Stimulated activated effector memory CD8-positive, alpha-beta T cell treated with anti-CD3 and anti-CD28 coated beads, Interleukin-12 subunit alpha, Interleukin-12 subunit beta, amount 100 ng/mL, for 72 hours (primary cell): ENCODE data around the gene AJUBA.

Experiments used
- ATAC-seq: fragments of 150-1000 bp; cut with Tn5 transposase; 2 replicates; pipeline ENCODE4 v1.10.0; 2021
- DNase-seq, 2 donors: peaks; one replicate each; pipeline ENCODE4 v3.0.0; 2021 to 2022; ENCODE audit warnings: low spot score in 2 of 2
- H3K27ac Mint-ChIP-seq: one replicate; pipeline ENCODE4 v1.8.0; 2022; ENCODE audit warnings: mild to moderate bottlenecking, mixed read lengths
- H3K36me3 Mint-ChIP-seq: one replicate; pipeline ENCODE4 v1.8.0; 2022; ENCODE audit warnings: mild to moderate bottlenecking, mixed read lengths
- H3K4me1 Mint-ChIP-seq: one replicate; pipeline ENCODE4 v1.8.0; 2022; ENCODE audit warnings: mixed read lengths
- H3K4me3 Mint-ChIP-seq: one replicate; pipeline ENCODE4 v1.8.0; 2022; ENCODE audit warnings: mild to moderate bottlenecking, mixed read lengths
- H3K9me3 Mint-ChIP-seq: one replicate; pipeline ENCODE4 v1.8.0; 2022; ENCODE audit warnings: mixed read lengths

Gene AJUBA

DNA sequence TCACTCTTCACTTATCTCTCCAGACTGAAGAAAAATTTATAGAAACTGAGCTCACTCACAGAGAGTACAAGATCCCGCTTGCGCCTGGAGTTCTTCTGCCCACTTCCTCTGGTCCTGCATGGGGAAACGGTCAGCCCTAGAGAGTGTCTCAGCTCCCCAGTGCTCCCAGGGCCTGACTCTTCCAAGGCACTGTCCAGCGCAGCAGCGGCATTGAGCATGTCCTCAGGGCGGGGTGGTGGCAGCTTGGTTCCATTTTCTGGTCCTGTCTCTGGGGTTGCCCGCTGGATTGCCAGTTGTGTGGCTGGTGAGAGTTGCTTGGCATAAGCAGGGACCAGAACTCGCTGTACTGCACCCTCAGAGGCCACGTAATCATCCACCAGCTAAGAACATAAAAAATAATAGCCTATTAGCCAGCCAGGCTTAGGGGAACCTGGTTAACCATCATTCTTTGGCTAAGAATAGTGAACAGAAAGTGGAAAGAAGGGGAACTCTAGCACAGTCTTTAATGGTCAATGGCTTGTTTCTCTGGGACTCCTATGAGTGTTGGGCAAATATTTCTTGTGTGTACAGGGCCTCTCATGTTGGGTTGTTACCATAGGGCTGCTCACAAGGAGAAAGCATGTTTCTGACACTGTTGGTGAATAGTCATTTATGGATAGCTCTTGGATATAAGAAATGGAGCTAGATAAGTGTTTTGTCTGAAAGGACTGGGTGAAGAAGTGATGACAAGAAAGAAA lies 13.7 kb upstream of the AJUBA start:
- Mint-ChIP-seq H3K36me3 (peaks cover 10% of the 10 kb centered on the region), H3K4me1 (no peaks in the 10 kb centered on the region), H3K4me3 (no peak overlapping the region), H3K9me3 (no peaks in the 10 kb centered on the region), H3K27ac (no peak overlapping the region)
- DNase-seq = no peak
- no peak for ATAC-seq

DNA sequence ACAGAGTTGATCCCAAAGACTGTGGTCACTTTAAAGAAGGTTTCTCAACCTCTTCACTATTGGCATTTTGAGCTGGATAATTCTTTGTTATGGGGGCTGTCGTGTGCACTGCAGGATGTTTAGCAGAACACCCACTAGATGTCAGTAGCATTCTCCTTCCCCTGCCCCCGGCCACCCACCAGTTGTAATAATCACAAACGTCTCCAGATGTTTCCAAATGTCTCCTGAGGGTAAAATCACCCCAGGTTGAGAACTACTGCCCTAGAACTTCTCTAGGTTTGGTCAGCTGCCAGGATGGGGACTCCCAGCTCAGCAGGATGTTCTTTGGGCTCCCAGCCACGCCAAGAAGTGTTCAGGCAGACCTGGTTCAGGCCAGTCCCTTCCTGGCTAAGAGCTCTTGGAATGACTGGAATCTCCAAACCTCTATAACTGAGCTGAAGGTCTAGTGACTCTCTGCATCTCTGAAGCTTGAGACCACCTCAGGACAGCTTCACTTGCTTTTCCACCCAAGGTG lies 12.5 kb upstream of the AJUBA start:
- H3K4me1 Mint-ChIP-seq = no peaks in the 10 kb centered on the region
- no peak overlapping the region for H3K4me3 Mint-ChIP-seq
- no peaks in the 10 kb centered on the region for H3K9me3 Mint-ChIP-seq
- H3K36me3 Mint-ChIP-seq = peaks cover 10% of the 10 kb centered on the region
- DNase-seq (no peak), ATAC-seq (peak; percentile 71)
- H3K27ac Mint-ChIP-seq = no peak overlapping the region

DNA sequence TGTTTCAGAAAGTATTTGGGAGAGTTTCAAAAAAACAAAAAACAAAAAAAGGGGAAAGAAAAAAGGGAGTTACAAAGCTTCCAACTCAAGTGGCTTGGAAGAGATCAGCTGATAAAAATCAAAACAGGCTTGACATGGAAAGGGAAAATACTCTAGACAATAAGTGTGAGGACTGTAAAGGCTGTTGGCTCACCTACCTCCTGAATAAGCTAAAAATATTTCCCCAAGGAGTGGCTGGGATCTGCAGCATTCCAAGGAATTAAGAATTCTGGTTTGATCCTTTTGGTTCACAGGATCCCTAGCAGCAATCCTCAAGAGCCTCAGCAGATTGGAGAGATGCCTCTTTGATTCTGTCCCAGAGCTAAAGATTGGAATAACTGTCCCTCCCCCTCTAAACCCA lies 11.2 kb upstream of the AJUBA start:
- H3K4me3 Mint-ChIP-seq = no peak overlapping the region
- no peaks in the 10 kb centered on the region for H3K4me1 Mint-ChIP-seq
- DNase-seq (no peak), ATAC-seq (no peak)
- peaks cover 10% of the 10 kb centered on the region for H3K36me3 Mint-ChIP-seq
- no peaks in the 10 kb centered on the region for H3K9me3 Mint-ChIP-seq
- H3K27ac Mint-ChIP-seq = no peak overlapping the region

DNA sequence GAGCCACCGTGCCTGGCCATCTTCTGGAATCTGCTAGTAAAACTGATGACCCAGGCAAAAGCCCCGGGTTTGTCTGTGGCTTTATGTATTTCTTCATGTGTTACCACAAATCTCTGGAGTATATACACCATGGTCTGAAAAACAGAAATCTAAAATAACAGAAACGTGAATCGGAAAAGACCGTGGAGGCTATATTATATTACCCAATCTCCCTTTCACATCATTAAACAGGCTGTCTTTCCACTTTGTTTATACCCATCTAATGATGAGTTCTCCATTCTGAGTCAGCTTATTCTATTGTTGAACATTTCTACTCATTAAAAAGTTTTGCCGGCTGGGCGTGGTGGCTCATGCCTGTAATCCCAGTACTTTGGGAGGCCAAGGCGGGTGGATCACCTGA lies 9.5 kb upstream of the AJUBA start:
- no peak for ATAC-seq
- Mint-ChIP-seq H3K4me1 (no peaks in the 10 kb centered on the region), H3K27ac (no peak overlapping the region), H3K4me3 (no peak overlapping the region), H3K9me3 (no peaks in the 10 kb centered on the region), H3K36me3 (peaks cover 10% of the 10 kb centered on the region)
- DNase-seq = no peak

DNA sequence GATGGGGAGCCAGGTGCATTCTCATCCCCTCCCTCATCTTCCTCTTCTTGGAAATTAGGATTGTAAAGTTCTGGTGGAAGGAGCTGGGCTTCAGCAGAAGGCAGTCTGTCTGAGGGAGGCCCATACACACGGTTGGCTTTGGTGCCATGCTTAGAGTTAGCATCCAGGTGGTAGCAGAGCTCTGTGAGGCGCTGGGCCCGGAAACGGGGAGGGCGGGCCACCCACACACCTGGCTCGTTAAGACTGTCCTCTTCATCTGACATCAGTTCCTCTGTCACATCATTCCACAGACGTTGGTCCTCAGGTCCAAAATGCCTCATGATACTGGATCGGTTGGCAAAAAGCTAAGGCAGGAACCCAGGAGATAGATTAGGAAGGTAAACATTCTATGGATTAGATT lies 4.9 kb upstream of the AJUBA start:
- peaks cover 6% of the 10 kb centered on the region for H3K36me3 Mint-ChIP-seq
- no peak for DNase-seq
- H3K4me3 Mint-ChIP-seq = no peak overlapping the region
- H3K4me1 Mint-ChIP-seq = no peaks in the 10 kb centered on the region
- H3K27ac Mint-ChIP-seq = no peak overlapping the region
- H3K9me3 Mint-ChIP-seq = no peaks in the 10 kb centered on the region
- no peak for ATAC-seq

DNA sequence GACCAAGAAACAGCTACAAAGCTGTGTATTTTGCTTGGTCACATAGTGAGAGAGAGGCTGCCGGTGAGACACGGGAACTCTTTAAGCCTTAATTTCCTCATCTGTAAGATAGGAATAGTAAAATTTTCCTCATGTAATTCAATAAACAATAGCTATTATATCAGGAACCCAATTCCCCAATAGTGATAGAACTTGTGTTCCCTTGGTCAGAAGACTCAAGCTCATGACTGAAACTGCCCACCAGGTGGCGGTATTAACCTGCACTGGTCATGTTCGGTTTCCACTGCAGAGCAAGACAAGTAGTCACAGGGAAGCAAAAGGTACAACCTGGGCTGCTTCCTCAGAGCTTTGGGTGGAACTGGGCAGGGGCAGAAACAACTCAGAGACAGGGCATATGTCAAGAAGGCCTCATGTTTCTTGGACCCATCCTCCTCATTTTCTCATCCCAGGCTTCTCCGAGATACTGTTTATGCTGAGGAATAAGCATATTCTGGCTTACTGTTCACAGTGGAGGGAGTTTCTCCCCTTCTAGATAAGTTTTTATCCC lies 4.2 kb upstream of the AJUBA start:
- peaks cover 4% of the 10 kb centered on the region for H3K36me3 Mint-ChIP-seq
- H3K4me3 Mint-ChIP-seq = no peak overlapping the region
- H3K9me3 Mint-ChIP-seq = no peaks in the 10 kb centered on the region
- DNase-seq (peak; percentile 81 to 90), ATAC-seq (peak; percentile 70)
- H3K4me1 Mint-ChIP-seq = no peaks in the 10 kb centered on the region
- no peak overlapping the region for H3K27ac Mint-ChIP-seq

DNA sequence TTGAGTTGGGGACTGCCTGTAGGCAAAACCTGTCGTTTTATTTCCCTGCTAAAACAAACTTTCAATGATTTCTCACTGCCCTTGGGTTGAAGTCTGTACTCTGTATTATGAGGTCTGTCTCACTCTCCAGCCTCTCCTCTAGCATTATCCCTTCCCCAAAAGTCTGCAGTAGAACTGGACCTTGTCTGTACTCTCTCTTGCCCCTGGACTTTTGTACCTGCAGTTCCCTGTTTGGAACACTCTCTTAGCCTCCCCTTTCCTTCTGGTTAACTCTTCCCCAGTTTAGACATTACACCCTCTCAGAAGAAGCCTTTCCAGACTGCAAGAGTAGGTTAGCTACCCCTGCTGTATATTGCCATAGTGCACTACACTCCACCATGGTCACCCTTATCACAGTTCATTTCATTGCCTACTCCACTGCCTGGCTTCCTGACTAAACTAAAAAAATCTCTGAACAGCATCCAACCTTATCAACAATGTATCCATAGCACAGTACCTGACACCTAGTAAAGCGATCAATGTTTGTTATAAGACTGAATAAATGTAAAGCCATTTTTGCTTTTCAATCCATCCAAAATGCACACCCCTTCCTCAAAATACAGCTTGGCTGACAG lies 3.6 kb upstream of the AJUBA start:
- no peak overlapping the region for H3K4me3 Mint-ChIP-seq
- DNase-seq (no peak), ATAC-seq (no peak)
- no peaks in the 10 kb centered on the region for H3K9me3 Mint-ChIP-seq
- H3K27ac Mint-ChIP-seq = no peak overlapping the region
- H3K4me1 Mint-ChIP-seq = no peaks in the 10 kb centered on the region
- H3K36me3 Mint-ChIP-seq = no peaks in the 10 kb centered on the region

DNA sequence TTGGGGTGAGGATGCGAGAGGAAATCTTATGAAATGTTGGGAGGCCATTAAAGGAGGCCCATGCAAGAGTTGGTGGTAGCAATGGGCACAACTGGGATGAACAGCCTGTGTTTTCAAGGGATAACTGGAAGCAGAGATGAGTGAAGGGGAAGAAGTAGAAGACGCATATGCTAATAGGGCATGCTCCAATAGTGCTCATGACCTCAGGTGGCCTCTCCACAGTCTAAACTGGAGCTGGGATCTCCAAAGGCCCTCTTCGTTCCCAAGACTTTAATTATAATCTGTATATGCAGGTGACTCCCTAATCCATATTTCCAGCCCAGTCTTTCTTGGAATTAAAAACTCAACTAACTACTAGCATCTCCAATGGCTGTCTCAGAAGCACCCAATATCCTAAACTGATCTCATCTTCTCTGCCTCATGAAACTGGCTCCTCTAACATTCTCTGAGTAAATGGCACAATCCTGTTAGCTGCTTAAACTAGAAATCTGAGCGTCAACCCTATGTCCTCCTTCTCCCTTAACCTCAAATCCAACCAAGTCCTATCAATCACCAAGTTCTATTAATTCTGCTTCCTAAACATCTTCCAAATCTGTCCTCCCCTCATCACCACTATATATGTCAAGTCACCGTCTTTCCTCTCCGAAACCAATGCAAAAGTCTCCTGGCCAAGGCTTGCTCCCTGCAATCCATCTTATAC lies 2.8 kb upstream of the AJUBA start:
- H3K36me3 Mint-ChIP-seq = no peaks in the 10 kb centered on the region
- H3K9me3 Mint-ChIP-seq = no peaks in the 10 kb centered on the region
- no peak overlapping the region for H3K4me3 Mint-ChIP-seq
- ATAC-seq (no peak), DNase-seq (no peak)
- no peak overlapping the region for H3K27ac Mint-ChIP-seq
- H3K4me1 Mint-ChIP-seq = peaks cover 1% of the 10 kb centered on the region

DNA sequence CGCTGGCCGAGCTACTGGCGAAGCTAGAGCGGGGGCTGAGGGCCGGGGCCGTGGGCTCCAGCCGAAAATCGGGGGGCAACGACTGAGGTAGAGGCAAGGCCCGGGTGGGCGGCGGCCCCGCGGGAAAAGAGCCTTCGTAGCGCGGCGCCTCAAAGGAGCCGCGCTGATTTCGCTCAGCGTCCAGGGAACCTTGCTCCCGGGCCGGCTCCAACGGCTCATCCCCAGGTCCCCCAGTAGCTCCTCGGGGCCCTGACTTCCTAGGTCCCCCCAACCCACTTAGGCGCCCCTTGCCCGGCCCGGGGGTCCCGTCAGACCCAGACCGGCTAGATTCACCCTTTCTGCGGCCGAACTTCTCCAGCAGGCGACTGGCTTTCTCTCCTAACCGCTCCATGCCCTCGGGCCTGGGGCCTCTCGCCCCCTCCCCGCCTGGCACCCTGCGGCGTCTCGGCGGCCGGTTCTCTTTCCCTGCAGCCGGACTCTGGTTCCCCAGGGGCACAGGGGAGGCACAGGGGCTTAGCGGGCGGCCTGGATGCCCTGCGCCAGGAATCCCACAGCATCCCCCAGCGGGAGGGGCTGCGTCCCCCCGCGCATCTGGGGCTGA lies 375 bp downstream of the AJUBA start:
- Mint-ChIP-seq H3K36me3 (no peaks in the 10 kb centered on the region), H3K27ac (no peak overlapping the region), H3K4me1 (peaks cover 5% of the 10 kb centered on the region), H3K4me3 (no peak overlapping the region), H3K9me3 (no peaks in the 10 kb centered on the region)
- DNase-seq = no peak
- no peak for ATAC-seq

DNA sequence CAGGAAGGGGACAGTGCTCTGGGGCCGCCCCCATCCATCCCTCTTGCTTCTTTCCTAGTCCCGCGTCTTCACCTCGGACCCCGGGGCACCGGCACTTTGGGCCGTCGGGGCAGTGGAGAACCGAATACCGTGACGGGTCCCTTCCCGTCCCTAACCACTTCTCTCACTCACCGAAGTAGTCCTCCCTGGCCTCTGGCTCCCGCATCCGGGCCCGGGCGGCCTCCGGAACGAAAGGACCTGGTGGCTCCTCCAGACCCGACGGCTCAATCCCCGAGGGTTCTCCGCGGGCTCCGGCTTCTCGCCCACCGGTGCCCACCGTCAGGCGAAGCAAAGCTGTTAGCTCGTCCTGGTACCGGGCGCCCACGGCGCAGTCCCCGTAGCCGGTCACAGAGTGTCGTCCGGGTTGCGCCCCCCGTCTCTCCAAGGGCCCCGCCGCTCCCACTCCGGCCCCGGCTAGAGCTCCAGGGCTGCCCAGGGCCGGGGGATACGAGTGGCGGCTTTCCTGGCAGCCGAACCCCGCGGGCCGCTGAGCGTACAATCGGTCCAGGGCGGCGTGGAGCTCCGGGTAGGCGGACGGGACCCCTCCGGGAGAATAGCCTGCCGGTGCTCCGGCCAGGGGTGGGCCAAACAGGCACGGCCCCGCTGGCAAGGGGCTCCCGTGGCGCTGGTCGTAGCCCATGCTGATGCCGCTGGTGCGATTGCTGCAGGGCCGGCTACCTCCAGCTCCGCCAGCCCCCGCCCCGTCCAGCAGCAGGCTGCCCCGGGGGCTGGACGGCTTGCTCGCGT lies 1.1 kb downstream of the AJUBA start:
- H3K4me1 Mint-ChIP-seq = peaks cover 5% of the 10 kb centered on the region
- H3K27ac Mint-ChIP-seq = no peak overlapping the region
- ATAC-seq = no peak
- no peak overlapping the region for H3K4me3 Mint-ChIP-seq
- no peaks in the 10 kb centered on the region for H3K9me3 Mint-ChIP-seq
- DNase-seq = peak in 1 of 2 donors; percentile 67
- no peaks in the 10 kb centered on the region for H3K36me3 Mint-ChIP-seq

DNA sequence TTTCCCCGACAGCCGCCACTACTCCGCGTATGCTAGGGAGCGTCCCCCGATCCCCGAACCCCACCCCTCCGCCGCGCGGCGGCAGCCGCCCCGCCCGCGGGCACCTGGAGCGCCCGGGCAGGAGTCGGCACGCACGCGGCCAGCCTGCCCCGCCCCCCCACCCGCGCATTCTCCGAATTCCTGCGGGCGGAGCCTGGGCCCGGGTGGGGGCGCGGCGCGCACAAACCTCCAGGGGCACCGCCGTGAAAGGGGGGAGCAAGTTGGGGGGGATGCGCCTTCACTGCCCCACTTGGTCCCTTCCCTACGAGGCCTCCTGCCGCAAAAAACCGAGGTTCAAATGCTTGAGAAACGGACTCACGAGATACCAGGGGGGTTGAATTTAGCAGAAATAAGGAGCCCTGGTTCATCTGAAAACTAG lies 1.7 kb downstream of the AJUBA start:
- H3K4me3 Mint-ChIP-seq = no peak overlapping the region
- H3K27ac Mint-ChIP-seq = no peak overlapping the region
- H3K36me3 Mint-ChIP-seq = no peaks in the 10 kb centered on the region
- H3K9me3 Mint-ChIP-seq = no peaks in the 10 kb centered on the region
- H3K4me1 Mint-ChIP-seq = peaks cover 5% of the 10 kb centered on the region
- ATAC-seq (no peak), DNase-seq (no peak)

DNA sequence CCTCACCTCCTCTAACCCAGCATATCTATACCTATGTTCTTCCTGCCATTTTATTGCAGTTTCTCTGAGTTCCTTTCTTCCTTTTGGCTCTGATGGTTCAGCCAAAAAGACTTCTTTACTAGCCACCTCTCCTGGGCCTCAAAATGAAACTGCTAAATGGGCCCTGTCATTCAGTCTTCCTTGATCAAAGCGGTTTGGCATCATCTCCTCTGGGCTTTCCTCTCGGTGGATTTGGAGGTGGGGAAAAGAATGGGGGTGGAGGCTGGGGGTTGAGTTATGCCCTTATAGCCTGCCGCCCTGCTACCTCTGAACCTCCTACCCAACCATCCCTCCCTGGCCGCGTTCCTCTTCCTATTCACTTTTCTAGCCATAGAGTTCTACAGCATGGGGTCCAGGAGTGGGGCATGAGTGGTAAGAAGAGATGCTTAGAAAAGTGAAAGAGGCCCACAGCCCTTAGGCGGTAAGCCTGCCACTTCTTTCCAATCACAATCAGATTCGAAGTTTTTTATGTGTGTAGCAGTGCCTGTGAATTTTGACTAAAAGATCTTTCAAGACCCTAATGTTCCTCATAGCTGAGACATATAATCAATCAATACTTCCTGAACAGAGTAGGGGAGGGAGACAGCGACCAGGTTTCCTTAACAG lies 2.5 kb downstream of the AJUBA start:
- no peaks in the 10 kb centered on the region for H3K36me3 Mint-ChIP-seq
- DNase-seq (no peak), ATAC-seq (no peak)
- H3K4me3 Mint-ChIP-seq = no peak overlapping the region
- H3K4me1 Mint-ChIP-seq = peaks cover 5% of the 10 kb centered on the region
- no peak overlapping the region for H3K27ac Mint-ChIP-seq
- no peaks in the 10 kb centered on the region for H3K9me3 Mint-ChIP-seq

DNA sequence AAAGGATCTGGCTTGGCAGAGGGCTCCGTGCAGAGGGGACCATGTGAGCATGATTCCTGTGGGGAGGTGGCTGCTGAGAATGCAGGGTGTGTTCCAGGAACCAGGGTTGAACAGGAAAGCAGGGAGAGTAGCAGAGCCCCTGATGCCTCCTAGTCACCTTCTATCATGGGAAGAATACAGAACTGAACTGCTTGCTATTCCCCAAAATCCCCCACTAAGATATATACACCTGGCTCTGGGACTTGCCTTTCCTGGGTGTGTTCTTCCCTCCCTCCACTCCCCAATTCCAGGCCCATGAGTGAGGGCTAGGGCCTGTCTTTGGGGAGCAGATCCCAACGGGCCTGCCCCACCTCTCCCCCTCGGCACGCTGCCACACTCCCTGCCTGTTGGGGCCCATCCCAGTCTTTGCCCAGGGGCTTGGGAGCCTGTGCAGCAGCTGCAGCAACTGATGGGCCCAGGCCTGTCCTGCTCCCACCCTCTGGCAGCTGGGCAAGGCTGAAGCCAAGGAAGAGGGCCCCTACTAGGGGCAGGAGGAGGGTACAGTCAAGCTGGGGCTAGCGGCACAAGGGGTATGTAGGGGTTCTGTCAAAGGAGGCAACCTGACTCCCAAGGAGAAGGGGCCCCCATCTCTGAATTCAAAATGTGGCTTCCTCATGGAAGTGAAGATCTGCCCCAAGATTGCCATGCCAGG lies 3.2 kb downstream of the AJUBA start:
- H3K4me1 Mint-ChIP-seq = peaks cover 5% of the 10 kb centered on the region
- DNase-seq (no peak), ATAC-seq (no peak)
- no peak overlapping the region for H3K4me3 Mint-ChIP-seq
- H3K9me3 Mint-ChIP-seq = no peaks in the 10 kb centered on the region
- no peaks in the 10 kb centered on the region for H3K36me3 Mint-ChIP-seq
- no peak overlapping the region for H3K27ac Mint-ChIP-seq

DNA sequence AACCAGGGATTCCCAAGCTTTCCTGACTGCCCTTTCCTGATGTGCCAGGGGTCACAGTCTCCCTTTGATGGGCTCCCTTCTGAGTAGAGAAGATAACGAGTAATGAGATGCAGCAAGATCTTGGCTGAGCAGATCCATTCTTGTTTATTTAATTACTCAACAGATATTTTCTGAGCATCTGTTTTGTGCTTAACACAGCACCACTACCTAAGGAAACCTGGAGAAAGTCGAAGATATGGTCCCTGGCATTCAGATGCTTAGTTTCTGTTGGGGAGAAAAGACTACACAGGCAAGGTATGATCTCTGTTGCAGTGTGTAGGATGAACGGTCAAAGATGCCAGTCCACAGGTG lies 3.9 kb downstream of the AJUBA start:
- H3K4me1 Mint-ChIP-seq = peaks cover 5% of the 10 kb centered on the region
- no peaks in the 10 kb centered on the region for H3K9me3 Mint-ChIP-seq
- ATAC-seq = no peak
- H3K27ac Mint-ChIP-seq = no peak overlapping the region
- no peak for DNase-seq
- H3K36me3 Mint-ChIP-seq = no peaks in the 10 kb centered on the region
- no peak overlapping the region for H3K4me3 Mint-ChIP-seq
